Measurements from ENCODE around the gene NSUN7.

- TF ChIP-seq CTCF (IDR thresholded peaks at IDR 0.05; ENCODE audit: low read depth, low read length, poor library complexity, severe bottlenecking), result no peak
- TF ChIP-seq EZH2phosphoT487 (IDR thresholded peaks at IDR 0.05; ENCODE audit: borderline replicate concordance, low read length), result no peak
These were observed 19.6 kb upstream of the NSUN7 start for GRCh38 chr4:40730091-40730679.
